ENCODE data around the gene ADK. TPM values are rescaled to one million over a fixed set of nuclear protein-coding genes. Genes with fewer than 3 reads are reported as not detected.

The ADK gene
- total and polyA plus RNA-seq, 2 of the 13 experiments (the other 11 are each of a cell fraction or from before 2014, with no cell fraction given) = 48.6 to 79.1 TPM

DNA sequence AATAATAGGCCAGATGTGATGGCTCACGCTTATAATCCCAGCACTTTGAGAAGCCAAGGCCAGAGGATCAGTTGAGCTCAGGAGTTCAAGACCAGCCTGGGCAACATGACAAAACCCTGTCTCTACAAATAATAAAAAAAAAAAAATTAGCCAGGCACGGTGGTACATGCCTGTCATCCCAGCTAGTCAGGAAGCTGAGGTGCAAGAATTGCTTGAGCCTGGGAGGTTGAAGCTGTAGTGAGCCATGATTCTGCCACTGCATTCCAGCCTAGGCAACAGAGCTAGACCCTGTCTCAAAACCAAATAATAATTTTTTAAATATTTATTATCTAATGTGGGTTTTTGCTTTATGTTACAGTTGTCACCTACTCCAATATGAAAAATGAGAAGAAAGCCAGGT, 178.9 kb downstream of the ADK start:
- in situ Hi-C loops (cut with HindIII; ENCODE audit: extremely low pct_ligation_motif_present, low pct_unique_long_range_greater_than_20kb) (no loop called here), intact Hi-C loops (cut with micrococcal nuclease; ENCODE audit: unreplicated experiment) (no loop called here)
- no peaks in the 10 kb centered on the region for H3K9me3 ChIP-seq (ENCODE audit: low read length)
- TF ChIP-seq, protein P1, sequence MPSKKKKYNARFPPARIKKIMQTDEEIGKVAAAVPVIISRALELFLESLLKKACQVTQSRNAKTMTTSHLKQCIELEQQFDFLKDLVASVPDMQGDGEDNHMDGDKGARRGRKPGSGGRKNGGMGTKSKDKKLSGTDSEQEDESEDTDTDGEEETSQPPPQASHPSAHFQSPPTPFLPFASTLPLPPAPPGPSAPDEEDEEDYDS (CRISPR knock-in tag; IDR thresholded peaks at IDR 0.05) = no peak
- TF ChIP-seq HCFC1 (IDR thresholded peaks at IDR 0.05; ENCODE audit: low read depth, low read length) = no peak
- TF ChIP-seq, protein P2, sequence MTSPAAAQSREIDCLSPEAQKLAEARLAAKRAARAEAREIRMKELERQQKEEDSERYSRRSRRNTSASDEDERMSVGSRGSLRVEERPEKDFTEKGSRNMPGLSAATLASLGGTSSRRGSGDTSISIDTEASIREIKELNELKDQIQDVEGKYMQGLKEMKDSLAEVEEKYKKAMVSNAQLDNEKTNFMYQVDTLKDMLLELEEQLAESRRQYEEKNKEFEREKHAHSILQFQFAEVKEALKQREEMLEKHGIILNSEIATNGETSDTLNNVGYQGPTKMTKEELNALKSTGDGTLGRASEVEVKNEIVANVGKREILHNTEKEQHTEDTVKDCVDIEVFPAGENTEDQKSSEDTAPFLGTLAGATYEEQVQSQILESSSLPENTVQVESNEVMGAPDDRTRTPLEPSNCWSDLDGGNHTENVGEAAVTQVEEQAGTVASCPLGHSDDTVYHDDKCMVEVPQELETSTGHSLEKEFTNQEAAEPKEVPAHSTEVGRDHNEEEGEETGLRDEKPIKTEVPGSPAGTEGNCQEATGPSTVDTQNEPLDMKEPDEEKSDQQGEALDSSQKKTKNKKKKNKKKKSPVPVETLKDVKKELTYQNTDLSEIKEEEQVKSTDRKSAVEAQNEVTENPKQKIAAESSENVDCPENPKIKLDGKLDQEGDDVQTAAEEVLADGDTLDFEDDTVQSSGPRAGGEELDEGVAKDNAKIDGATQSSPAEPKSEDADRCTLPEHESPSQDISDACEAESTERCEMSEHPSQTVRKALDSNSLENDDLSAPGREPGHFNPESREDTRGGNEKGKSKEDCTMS (CRISPR knock-in tag; conservative IDR thresholded peaks at IDR 0.05) = no peak
- TF ChIP-seq, protein P3, sequence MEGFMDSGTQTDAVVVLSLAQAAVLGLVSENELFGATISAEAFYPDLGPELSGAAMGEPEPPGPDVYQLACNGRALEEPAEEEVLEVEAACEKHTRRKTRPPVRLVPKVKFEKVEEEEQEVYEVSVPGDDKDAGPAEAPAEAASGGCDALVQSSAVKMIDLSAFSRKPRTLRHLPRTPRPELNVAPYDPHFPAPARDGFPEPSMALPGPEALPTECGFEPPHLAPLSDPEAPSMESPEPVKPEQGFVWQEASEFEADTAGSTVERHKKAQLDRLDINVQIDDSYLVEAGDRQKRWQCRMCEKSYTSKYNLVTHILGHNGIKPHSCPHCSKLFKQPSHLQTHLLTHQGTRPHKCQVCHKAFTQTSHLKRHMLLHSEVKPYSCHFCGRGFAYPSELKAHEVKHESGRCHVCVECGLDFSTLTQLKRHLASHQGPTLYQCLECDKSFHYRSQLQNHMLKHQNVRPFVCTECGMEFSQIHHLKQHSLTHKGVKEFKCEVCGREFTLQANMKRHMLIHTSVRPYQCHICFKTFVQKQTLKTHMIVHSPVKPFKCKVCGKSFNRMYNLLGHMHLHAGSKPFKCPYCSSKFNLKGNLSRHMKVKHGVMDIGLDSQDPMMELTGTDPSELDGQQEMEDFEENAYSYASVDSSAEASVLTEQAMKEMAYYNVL (CRISPR knock-in tag; IDR thresholded peaks at IDR 0.05; ENCODE audit: borderline replicate concordance) = no peak
- TF ChIP-seq FOXO1 (CRISPR knock-in tag; IDR thresholded peaks at IDR 0.05) = no peak
- FAIRE-seq = no peak
- CTCF ChIA-PET (ENCODE audit: low intra/inter-chr PET ratio, low total read pairs) = no interaction called here
- no peak overlapping the region for H3K4me2 ChIP-seq (ENCODE audit: low read depth, low read length)
- H3K4me1 ChIP-seq (ENCODE audit: insufficient read depth, low read length) = no peaks in the 10 kb centered on the region
- H2AFZ ChIP-seq (ENCODE audit: low read length) = no peak overlapping the region
- BruUV-seq (replicated peaks) = no TSS peak
- no peak for ATAC-seq
- WGBS (ENCODE audit: low lambda C conversion rate) = 97% methylated on average over 2 of the region's 2 CpGs
- H3K36me3 ChIP-seq (replicated peaks in 1 of 2; ENCODE audit: control insufficient read depth in 1 of 2, insufficient read depth in 2 of 2, low read length in 2 of 2) = peaks cover 3 to 7% of the 10 kb centered on the region in 2 experiments; a peak in 2 of 5 replicates
- no peaks in the 10 kb centered on the region for H4K20me1 ChIP-seq (ENCODE audit: insufficient read depth, low read length)
- H3K9ac ChIP-seq (ENCODE audit: insufficient read depth, low read depth, low read length) = no peak overlapping the region
- peaks cover 8% of the 10 kb centered on the region for H3K79me2 ChIP-seq (ENCODE audit: insufficient read depth, low read length)
- H3K27me3 ChIP-seq (ENCODE audit: control insufficient read depth in 1 of 2, insufficient read depth in 2 of 2, low read length in 2 of 2) = no peaks in the 10 kb centered on the region
- POLR2A ChIA-PET = no interaction called here
- no peak for DNase-seq (ENCODE audit: low spot score)
- no peak overlapping the region for H3K4me3 ChIP-seq (replicated peaks in 1 of 3; ENCODE audit: insufficient read depth in 1 of 3, low read depth in 2 of 3, low read length in 3 of 3)
- no peak overlapping the region for H3K27ac ChIP-seq (ENCODE audit: extremely low read length, insufficient read depth, low read length)
